MV-4-11 (cell line): ENCODE measurements around the gene PYROXD2.
"Not testable (repeated sequence)": the region's sequence is repeated elsewhere in the genome, so short reads cannot be mapped to it uniquely, and the experiment has no call there.

ENCODE experiments used
- DNase-seq: peaks from one replicate; lab custom pipeline; 2025; lab: John Stamatoyannopoulos, UW

Gene PYROXD2

DNA sequence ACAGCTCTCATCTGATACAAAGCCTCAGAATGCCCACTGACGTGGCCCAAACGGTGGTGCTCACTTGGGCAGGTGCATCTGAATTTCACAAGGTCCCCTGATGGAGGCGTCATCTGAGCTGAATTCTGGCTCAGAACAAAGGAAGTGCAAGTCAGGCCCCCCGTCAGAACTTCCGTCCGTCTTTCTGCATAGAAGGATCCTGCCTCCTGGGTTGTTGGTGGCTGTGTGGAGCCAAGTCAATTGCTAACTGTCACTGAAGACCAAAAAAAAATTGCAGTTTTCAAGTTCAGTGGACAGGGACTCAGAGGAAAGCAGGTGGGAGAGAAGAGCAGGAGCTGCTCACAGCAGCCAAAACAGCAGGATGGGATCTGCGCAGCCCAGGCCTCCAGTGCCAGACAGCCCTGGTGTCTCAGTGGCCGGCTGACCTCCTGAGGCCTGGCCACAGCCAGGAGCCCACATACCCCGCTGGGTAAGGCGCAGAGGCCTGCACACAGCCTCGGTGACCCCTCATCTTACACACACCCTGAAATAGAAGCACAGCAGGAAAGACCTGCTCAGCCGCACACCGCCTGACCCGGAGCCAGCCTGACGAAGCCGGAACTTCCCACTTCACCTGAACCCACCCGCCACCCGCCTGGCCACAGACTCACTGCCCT, 49.4 kb downstream of the PYROXD2 start:
- no peak for DNase-seq

DNA sequence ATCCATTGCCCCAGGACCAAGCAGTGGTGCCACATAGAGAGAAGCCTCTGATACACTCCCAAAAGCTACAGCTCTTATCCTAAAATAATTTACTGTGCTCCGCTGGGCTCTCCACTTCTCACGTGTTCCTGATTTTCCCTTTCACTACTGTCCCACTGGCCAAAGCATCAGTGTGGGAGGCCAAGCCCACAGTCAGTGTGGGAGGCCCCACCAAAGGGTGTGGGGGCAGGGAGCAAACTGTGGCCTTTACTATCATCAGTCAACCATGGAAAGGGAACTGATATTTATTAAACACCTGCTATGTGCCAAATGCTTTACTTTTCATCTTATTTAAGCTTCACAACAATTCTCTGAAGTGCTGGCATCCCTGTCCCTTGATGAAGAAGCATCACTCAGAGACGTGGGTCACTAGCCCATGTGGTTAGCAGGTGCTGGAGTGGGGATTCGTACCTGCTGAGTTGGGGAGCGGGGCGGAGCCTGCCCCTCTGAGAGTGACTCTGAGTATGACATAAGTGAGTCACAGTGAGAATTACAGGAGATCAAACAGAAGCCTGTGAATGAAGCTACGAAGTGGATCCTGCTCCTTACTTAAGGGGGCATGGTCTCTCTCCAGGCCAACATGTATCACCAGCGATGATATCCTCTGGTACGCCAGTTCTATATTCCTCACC, 50.4 kb downstream of the PYROXD2 start:
- no peak for DNase-seq

DNA sequence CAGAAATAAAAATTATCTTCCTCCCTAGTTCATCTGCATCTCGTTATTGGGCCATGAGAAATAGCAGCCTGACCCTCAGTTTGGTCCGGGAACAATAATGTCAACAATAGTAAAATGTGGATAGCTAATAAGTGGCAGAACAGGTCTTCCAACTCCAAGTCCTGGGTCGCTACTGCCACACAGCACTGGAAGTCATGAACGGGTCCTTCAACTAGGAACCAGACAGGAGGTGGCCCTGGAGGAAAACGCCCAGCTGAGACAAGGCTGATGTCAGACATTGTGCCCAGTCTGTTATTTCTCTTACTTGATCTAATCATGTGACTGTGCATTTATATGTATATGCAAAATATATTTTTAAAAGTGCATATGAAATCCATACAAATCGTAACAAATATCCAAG, 51.8 kb downstream of the PYROXD2 start:
- no peak for DNase-seq

DNA sequence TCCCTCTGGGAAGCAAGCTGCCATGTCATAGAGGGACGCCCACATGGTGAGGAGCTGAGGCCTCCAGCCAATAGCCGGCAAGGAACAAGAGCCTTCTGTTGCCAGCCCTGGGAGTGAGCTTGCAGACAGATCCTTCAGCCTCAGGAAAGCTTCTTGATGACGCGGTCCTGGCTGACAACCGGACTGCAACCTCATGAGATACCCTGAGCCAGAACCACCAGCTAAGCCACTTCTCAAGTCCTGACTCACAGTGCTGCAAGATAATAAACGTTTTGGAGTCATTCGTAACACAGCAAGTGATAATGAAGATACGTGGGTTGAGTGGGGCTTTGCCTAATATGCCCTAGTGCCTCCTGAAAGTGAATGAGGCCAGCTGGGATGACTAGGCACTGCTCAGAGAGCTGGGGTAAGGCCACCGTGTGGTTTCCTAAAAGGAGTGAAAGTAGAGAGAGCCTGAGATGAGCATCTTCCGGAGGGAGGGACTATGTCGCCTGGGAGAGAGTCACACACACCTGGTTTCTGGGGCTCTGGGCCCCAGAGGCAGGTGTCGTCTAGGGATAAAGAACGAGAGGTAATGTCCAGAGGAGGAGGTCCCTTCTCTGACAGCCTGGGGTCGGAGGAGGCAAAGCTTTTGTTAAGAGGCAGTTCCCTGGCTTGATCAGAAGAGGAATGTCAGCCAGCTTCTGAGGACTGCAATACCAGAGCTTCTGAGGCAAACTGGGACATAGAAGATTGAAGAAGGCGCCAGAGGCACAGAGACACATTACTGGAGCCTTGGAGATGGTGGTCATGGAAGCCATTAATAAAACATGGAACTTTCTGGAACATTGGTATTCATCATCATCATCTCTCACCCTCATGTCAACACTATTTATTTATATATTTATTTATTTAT, 53.6 kb downstream of the PYROXD2 start:
- DNase-seq = no peak

DNA sequence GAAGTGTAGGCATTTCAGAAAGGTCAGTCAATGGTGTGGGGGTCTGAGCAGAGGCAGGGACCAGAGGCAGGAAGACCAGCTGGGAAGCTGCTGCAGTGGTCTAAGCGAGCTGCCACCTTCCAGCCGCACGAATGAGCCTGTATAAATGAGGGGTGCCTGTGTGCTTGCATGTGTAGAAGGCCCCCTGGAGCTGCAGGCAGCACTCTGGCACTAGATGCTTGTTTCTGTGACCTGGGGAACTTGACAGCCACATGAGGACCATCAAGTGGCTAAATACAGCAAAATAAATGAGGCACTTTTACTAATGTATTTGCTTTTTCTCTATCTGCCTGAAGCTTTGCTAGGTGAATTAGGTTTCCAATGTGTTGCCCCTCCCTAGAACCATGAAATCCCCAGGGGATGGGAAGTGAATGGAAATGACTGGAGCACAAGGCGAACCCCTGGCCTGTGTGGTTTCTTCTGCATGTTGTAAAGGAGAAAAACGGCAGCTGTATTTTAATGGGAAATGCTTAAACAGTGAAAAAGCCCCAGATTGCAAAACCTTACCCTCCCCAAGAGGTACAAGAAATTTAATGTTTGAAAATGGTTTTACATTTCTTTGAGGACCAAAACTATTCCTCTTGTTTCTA, 57.7 kb downstream of the PYROXD2 start:
- DNase-seq = no peak

DNA sequence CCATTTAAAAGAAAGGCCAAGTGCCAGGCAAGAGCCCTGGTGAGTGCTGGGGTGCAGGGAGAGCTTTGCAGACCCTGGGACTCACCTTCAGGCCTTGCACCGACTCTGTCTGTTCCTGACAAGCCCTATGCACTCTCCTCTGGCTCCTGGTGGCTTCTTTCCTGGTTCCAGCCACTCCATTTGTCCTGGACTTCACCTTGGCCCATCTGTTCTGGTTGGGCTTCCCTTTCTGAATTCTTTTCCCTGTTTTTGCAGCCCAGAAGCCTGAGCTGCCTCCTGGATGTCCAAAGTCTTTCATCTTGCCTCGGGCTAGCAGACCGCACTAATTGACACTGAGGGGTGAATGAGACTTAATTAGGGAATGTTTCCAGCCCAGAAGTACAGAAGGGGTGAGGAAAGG, 60.5 kb downstream of the PYROXD2 start:
- no peak for DNase-seq

DNA sequence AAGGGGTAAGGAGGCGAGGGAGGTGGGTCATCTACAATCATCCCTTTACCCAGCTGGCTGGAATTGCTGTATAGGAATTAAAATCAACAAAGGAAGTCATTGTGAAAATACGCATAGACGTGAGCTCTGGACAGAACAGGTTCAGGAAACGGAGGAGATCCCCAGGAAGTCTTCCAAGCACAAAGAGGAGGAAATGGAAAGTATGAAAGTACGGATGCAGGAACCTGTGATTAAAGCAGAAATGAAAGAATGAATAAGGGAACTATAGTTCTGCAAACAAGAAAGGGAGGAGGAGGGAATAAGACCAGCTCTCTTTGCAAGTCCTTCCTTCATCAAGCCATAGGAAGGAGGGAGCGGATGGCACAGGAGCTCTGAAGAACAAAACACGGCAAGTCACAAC, 61.8 kb downstream of the PYROXD2 start:
- DNase-seq = peak; percentile 84

DNA sequence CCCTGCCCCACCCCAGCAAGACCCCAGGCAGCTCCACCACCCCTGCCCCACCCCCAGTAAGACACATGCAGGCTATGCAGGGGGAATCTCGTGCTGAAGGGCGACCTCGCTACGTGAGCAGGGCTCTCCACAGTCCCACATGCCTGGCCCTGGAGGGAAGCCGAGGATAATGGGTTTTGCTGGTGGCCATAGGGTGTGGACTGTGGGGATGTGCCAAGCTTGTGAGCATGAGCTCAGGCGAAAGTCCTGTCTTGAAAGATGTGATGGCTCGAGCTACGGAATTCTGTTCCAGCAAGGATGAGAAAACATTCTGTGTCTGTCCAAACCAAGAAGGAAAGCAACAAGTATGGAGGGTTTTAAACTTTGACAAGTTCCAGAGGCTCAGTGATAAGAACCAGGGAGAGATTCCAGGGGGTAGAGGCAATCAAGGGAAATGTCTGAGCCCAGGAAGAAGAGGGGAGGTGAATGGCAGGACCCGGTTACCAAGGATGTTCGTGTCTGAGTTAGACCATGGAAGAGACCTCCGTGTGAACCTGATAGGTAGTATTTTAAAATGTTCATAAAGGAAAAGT, 63.1 kb downstream of the PYROXD2 start:
- no peak for DNase-seq

DNA sequence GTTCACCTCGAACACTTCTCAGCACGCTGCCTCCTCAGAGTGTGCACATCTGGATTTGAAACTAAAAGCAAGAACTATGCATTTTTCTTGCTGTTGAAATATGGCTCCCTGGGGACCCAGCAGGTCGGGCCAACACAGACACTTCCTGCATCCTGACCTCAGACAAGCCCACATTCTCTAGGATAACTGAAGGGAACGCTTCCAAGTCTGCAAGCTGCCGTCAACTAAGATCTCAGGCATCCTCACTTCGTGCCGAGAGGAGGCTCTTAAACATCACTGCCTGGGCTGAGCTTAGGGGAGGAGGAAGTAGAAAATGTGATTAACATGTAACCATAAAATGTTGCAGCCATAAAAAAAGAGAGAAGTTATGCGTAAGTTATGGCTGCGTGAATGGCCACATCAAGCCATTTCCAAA, 65.5 kb downstream of the PYROXD2 start:
- DNase-seq = peak; percentile 93

DNA sequence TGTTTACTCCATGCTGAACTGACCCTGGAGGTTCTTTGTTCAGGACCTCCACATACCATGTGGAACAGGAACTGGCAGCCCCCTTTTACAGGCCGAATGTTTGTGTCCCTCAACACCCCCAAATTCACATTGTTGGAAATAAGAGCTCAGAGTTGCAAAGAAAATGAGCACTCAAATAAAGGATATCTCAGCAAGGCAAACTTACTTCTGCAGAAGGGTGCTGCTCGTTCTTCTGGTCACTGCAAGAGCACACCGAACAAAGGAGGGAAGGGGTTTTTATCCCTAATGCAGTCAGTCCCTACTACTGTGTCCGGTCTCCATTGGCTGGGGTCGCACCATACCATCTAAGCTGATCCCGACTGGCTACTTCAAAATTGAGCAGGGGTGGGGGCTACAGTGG, 68.1 kb downstream of the PYROXD2 start:
- DNase-seq = no peak

DNA sequence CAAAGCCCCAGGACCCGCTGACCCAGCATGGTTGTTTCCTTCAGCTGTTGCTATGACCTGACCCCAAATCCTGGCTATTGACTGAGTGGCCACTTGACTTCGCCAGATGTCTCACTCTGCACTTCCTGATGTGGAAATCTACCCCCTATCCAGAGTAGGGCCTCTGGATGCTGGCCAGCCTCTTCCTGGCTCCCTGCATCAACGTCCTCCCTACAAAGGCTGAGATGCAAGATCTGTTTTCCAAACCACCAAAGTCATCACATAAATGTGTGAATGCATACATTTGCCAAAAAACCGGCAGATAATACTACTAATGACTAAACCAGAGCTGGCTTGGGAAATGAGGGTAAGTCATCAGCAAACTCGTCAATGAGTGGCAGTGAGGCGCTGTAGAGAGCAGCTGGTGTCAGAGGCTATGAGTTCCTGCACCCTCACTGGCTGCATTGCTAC, 70.4 kb downstream of the PYROXD2 start:
- no peak for DNase-seq

DNA sequence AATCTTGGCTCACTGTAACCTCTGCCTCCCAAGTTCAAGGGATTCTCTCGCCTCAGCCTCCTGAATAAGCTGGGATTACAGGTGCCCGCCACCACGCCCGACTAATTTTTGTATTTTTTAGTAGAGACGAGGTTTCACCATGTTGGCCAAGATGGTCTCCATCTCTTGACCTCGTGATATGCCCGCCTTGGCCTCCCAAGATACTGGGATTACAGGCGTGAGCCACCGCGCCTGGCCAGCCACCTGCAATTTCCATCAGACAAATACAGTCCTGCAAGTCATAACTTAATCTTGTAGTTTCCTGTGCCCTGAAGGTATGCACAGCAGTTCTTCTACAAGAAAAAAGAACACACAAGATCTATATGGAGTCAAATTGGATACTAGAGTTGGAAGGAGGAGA, 73.3 kb downstream of the PYROXD2 start:
- DNase-seq = not testable (repeated sequence)

DNA sequence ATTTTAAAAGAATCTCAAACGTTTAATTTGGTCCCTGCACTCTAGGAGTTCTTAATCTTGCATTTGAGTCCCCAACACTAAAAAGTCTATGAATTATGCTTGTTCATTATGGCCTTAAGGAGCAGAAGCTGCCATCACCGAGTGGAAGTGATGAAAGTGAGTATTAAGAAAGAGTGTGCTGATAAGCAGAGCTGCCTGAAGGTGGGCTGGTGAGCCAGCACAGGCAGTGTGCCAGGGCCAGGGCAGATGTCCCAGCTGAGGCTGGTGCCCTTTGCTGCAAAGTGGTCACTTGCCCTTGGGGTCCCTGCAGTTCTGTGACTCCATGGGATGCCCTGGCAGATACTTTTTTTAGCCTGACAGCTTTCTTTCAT, 74.1 kb downstream of the PYROXD2 start:
- no peak for DNase-seq

DNA sequence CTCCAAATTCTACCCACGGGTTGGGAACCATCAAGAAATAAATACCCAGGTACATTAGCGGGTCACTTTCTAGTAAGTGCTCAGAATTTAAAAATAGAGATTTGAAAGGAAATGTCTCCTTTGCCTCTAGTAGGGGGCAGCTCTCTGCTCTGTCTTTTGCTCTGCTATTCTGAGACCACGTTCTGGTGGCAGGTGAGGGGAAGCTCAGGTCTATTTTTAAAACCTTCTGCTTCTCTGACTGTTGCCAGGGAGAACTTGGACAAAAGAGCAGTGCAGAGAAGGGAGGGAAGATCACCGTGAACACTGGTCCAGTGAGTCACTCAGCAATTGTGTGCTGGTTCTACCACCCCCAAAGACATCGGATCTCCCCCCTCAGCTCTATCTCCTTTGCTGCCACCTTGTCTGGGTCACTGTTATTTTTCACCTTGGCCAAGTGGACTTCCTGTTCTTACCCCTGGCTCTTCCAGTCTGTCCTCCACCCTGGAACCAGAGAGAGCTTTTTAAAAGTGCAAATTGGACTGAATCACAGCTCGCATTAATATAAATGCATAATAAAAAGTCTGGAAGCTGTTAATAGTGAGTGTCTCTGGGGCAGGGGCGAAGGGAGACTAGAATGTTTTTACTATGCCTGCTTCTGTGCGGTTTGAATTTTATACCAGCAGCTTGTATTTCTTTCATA, 74.6 kb downstream of the PYROXD2 start:
- DNase-seq = no peak

DNA sequence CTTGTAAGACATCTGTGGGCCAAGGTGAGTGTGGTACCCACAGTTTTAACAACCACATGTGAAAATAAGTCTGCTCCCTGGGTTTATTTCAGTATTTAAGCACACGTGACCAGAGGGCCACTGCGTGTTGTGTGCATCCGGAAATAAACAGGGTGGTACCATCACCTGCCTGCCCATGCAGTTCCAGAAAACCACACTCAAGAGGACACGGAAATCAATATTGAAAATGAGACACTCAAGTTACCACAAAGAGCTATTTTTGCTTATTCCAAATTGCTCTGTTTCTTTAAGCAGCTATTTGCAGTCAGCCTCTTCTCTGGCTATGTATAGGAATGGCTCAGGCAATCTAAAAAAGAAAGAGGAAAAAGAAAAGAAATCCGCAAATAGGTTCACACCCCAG, 75.2 kb downstream of the PYROXD2 start:
- DNase-seq = no peak

DNA sequence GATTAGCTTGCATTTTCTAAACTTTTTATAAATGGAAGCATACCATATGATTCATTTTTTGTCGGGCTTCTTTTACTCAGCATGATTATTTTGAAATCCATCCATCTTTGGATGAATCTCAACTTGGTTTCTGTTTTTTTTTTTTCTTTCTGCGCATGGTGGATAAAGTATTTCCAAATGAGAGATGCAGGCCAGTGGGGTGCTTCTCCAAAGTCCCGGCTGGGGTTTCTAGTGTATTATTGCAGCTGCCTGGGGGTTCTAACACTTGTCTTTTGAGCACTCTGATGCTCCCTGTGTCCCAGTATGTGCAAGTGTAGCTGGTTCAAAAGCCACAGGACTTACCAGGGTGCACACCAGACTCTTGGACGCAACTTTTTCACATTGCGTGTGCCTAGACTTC, 76.1 kb downstream of the PYROXD2 start:
- no peak for DNase-seq

DNA sequence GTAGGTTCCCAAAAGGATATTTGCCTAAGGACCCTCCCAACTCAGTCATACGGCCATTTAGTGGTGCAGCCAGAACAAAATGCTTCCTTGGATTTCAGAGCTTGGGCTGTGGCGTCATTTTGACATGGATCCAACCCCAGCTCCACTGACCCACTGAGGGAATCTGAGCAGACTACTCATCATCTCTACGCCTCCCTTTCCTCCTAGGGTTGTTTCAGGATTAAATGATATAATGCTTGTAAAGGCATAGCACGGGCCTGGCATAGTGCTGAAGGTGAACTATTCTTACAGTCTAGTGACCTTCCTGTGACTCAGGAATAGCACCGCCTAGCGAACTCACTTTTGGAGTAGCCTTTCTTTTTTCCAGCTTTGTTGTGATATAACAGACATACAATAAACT, 76.7 kb downstream of the PYROXD2 start:
- no peak for DNase-seq

DNA sequence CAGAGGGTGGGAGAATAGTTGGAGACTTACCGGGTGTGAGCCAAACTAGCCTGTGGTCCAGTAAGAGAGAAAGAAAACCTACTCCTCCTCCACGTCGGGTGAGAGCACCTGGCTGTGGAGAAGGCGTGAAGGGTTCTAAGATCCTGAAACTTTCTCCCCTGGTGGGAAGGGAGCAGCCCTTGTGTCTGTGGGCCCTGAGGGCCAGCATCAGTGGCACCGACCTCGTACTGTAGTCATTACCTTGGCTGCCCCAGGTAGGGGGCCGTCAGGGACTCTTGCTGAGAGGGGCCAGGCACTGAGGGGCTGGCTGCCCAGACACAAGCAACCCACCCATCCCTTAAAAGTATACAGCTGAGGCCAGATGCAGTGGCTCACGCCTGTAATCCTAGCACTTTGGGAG, 77.5 kb downstream of the PYROXD2 start:
- no peak for DNase-seq
